H9 (cell line): ENCODE results near the gene ZC3H7B. TPM values are rescaled to one million over a fixed set of nuclear protein-coding genes. Genes with fewer than 3 reads are reported as not detected.

Source experiments
- DNase-seq: peaks from one replicate; pipeline ENCODE4 v3.0.0-alpha.2; 2017
- H2AFZ ChIP-seq: one replicate; pipeline ENCODE4 v1.6.1; 2013; ENCODE audit warnings: mild to moderate bottlenecking, low read length, control low read depth, moderate library complexity
- H2AK5ac ChIP-seq: 2 replicates; pipeline ENCODE4 v1.6.1; 2013; ENCODE audit warnings: low read length, control low read depth, mixed read lengths; ENCODE audit not compliant: insufficient read length
- H2BK120ac ChIP-seq: one replicate; pipeline ENCODE4 v1.6.1; 2013; ENCODE audit warnings: low read depth, mild to moderate bottlenecking, low read length, control low read depth, inconsistent platforms; ENCODE audit not compliant: poor library complexity, severe bottlenecking
- H2BK12ac ChIP-seq: 2 replicates; pipeline ENCODE4 v1.6.1; 2013; ENCODE audit warnings: low read length, control low read depth, mixed read lengths, low read depth; ENCODE audit not compliant: insufficient read length
- H2BK15ac ChIP-seq: 2 replicates; pipeline ENCODE4 v1.6.1; 2013; ENCODE audit warnings: low read depth, low read length, control low read depth
- H2BK20ac ChIP-seq: one replicate; pipeline ENCODE4 v1.6.1; 2013; ENCODE audit warnings: low read depth, mild to moderate bottlenecking, low read length, control low read depth, inconsistent platforms; ENCODE audit not compliant: poor library complexity, severe bottlenecking
- H2BK5ac ChIP-seq: 2 replicates; pipeline ENCODE4 v1.6.1; 2013; ENCODE audit warnings: low read length, control low read depth, mixed read lengths; ENCODE audit not compliant: insufficient read length
- H3K14ac ChIP-seq: 2 replicates; pipeline ENCODE4 v1.6.1; 2013; ENCODE audit warnings: low read length, control low read depth; ENCODE audit not compliant: insufficient read depth
- H3K18ac ChIP-seq: 2 replicates; pipeline ENCODE4 v1.6.1; 2013; ENCODE audit warnings: low read depth, mild to moderate bottlenecking, mixed read lengths, low read length, control low read depth; ENCODE audit not compliant: insufficient read length
- H3K23ac ChIP-seq: 2 replicates; pipeline ENCODE4 v1.6.1; 2013; ENCODE audit warnings: low read length, control low read depth, mixed read lengths, low read depth; ENCODE audit not compliant: insufficient read length
- H3K23me2 ChIP-seq: 2 replicates; pipeline ENCODE4 v1.6.1; 2013; ENCODE audit warnings: low read depth, mild to moderate bottlenecking, mixed read lengths, low read length, control low read depth; ENCODE audit not compliant: insufficient read length, poor library complexity, severe bottlenecking
- H3K27ac ChIP-seq: 2 replicates; pipeline ENCODE4 v1.5.1; 2013; ENCODE audit warnings: low read length, control low read depth, mixed read lengths, low read depth; ENCODE audit not compliant: insufficient read length
- H3K27me3 ChIP-seq: 2 replicates; pipeline ENCODE4 v1.6.1; 2013; ENCODE audit warnings: low read length, control low read depth, inconsistent platforms; ENCODE audit not compliant: insufficient read depth
- H3K4ac ChIP-seq: 2 replicates; pipeline ENCODE4 v1.6.1; 2013; ENCODE audit warnings: low read depth, mild to moderate bottlenecking, control low read depth, inconsistent platforms, low read length, moderate library complexity
- H3K4me1 ChIP-seq: 2 replicates; pipeline ENCODE4 v1.6.1; 2013; ENCODE audit warnings: low read length, control low read depth, inconsistent platforms; ENCODE audit not compliant: insufficient read depth
- H3K4me2 ChIP-seq: 2 replicates; pipeline ENCODE4 v1.6.1; 2013; ENCODE audit warnings: low read length, control low read depth, mixed read lengths; ENCODE audit not compliant: insufficient read length, insufficient read depth
- H3K56ac ChIP-seq: 2 replicates; pipeline ENCODE4 v1.6.1; 2013; ENCODE audit warnings: low read depth, mild to moderate bottlenecking, mixed read lengths, low read length, control low read depth; ENCODE audit not compliant: insufficient read length
- H3K79me1 ChIP-seq: 2 replicates; pipeline ENCODE4 v1.6.1; 2013; ENCODE audit warnings: low read depth, mild to moderate bottlenecking, moderate library complexity, low read length, control low read depth, inconsistent platforms; ENCODE audit not compliant: insufficient read depth, poor library complexity, severe bottlenecking
- H3K79me2 ChIP-seq: 2 replicates; pipeline ENCODE4 v1.6.1; 2013; ENCODE audit warnings: low read length, control low read depth, inconsistent platforms; ENCODE audit not compliant: insufficient read depth
- H3K9ac ChIP-seq: 2 replicates; pipeline ENCODE4 v1.6.1; 2013; ENCODE audit warnings: low read length, control low read depth, mixed read lengths; ENCODE audit not compliant: insufficient read length; ENCODE audit errors: extremely low read depth
- H3K9me3 ChIP-seq: one replicate; pipeline ENCODE4 v1.6.1; 2013; ENCODE audit warnings: low read depth, low read length, inconsistent platforms; ENCODE audit not compliant: control insufficient read depth
- H3T11ph ChIP-seq: one replicate; pipeline ENCODE4 v1.6.1; 2013; ENCODE audit warnings: mild to moderate bottlenecking, low read length, control low read depth, inconsistent platforms
- H4K20me1 ChIP-seq: one replicate; pipeline ENCODE4 v1.6.1; 2013; ENCODE audit not compliant: control insufficient read depth, insufficient read length, insufficient read depth
- H4K5ac ChIP-seq: 2 replicates; pipeline ENCODE4 v1.6.1; 2013; ENCODE audit warnings: low read depth, mild to moderate bottlenecking, mixed read lengths, low read length, control low read depth; ENCODE audit not compliant: insufficient read length
- H4K8ac ChIP-seq: replicated peaks from 2 replicates; pipeline ENCODE4 v1.6.1; 2013; ENCODE audit warnings: low read length, control low read depth, mixed read lengths, low read depth; ENCODE audit not compliant: insufficient read length
- H4K91ac ChIP-seq: 2 replicates; pipeline ENCODE4 v1.6.1; 2013; ENCODE audit warnings: low read depth, mild to moderate bottlenecking, moderate library complexity, mixed read lengths, low read length, control low read depth; ENCODE audit not compliant: insufficient read length
- H3K27ac Mint-ChIP-seq, 3 experiments: 2 replicates in 2 of 3; 3 replicates in 1 of 3; pipeline ENCODE4 v1.8.0; 2020 to 2021; ENCODE audit warnings: mixed read lengths in 3 of 3, mild to moderate bottlenecking in 1 of 3, moderate library complexity in 1 of 3
- H3K27me3 Mint-ChIP-seq: 2 replicates; pipeline ENCODE4 v1.8.0; 2021; ENCODE audit warnings: low read depth, mild to moderate bottlenecking, moderate library complexity, mixed read lengths
- H3K36me3 Mint-ChIP-seq, 3 experiments: 2 replicates in 2 of 3; 3 replicates in 1 of 3; pipeline ENCODE4 v1.8.0; 2020 to 2021; ENCODE audit warnings: low read depth in 3 of 3, mixed read lengths in 3 of 3; ENCODE audit not compliant: insufficient read depth in 1 of 3
- H3K4me1 Mint-ChIP-seq, 2 experiments: 2 replicates each; pipeline ENCODE4 v1.8.0; 2020; ENCODE audit warnings: mixed read lengths in 2 of 2
- H3K4me3 Mint-ChIP-seq, 2 experiments: 2 replicates in 1 of 2; 3 replicates in 1 of 2; pipeline ENCODE4 v1.8.0; 2020 to 2021; ENCODE audit warnings: mild to moderate bottlenecking in 2 of 2, mixed read lengths in 2 of 2, moderate library complexity in 1 of 2
- H3K9me3 Mint-ChIP-seq, 2 experiments: 2 replicates in 1 of 2; 3 replicates in 1 of 2; pipeline ENCODE4 v1.8.0; 2020; ENCODE audit warnings: mild to moderate bottlenecking in 2 of 2, mixed read lengths in 2 of 2, moderate library complexity in 1 of 2
- WGBS: extraction: QIAGEN DNeasy Blood & Tissue Kit; methylation state at CpG from one replicate; pipeline ENCODE4 v1.1.7; 2013; ENCODE audit warnings: missing lambda C conversion rate, low lambda C conversion rate, mixed read lengths; ENCODE audit not compliant: insufficient read length; ENCODE audit errors: extremely low coverage; 5-methylcytosine and 5-hydroxymethylcytosine counted together
- total RNA-seq: library from RNA; stranded (reverse); gene quantifications from 2 replicates; pipeline ENCODE4 v1.2.1, GENCODE V29; 2021
- TF ChIP-seq, protein P1 (sequence below): fragments of 200-600 bp; sonication (generic); conservative IDR thresholded peaks from 3 replicates; pipeline ENCODE4 v1.8.0; 2021; ENCODE audit warnings: antibody characterized with exemption, mild to moderate bottlenecking

The ZC3H7B gene
- total RNA-seq, 1 experiment from 2014 or later, result 69.3 TPM

DNA sequence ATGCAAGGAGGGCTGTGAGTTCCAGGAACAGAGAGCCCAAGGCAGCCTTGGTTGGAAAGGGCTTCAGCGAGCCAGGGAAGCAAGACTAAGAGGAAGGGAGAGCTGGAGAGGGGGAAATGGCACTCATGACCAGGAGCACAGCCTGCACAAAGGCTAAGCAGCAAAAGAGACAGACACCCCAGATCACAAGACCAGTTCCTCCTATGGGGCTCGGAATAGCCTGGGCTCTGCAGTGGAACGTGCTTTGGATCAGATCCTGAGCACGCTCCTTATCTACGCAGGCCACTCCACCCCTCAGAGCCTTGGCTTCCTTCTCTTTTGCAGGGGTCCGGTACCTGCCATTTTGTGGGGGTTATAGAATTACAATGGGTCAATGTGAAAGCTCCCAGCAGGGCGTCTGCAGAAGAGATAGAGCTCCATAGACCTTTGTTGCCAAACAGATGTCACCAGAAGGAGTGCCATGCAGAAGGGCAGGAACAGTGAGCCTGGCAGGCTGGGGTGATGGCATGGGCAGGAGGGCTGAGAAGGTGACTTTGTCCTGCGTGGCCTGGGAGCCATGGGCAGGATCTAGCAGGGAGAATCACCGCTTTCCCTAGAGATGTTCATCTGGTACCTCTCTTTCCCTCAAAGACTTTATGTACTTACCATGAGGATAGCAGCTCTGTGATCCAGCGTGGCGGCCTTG, 33.8 kb downstream of the ZC3H7B start:
- no peak overlapping the region for H4K8ac ChIP-seq
- no peaks in the 10 kb centered on the region for H3K23me2 ChIP-seq
- no peak overlapping the region for H2AK5ac ChIP-seq
- no peaks in the 10 kb centered on the region for H3K9me3 ChIP-seq
- H3K4me2 ChIP-seq, result no peak overlapping the region
- peaks cover 10 to 52% (median 48%) of the 10 kb centered on the region in 3 experiments; a peak in 6 of 7 replicates for H3K36me3 Mint-ChIP-seq
- H3T11ph ChIP-seq, result no peak overlapping the region
- no peak overlapping the region for H3K23ac ChIP-seq
- no peaks in the 10 kb centered on the region for H3K27me3 Mint-ChIP-seq
- no peak overlapping the region for H2BK20ac ChIP-seq
- no peak overlapping the region for H3K9ac ChIP-seq
- H2BK15ac ChIP-seq, result no peak overlapping the region
- H3K18ac ChIP-seq, result no peak overlapping the region
- H2BK5ac ChIP-seq, result no peak overlapping the region
- no peak overlapping the region for H4K5ac ChIP-seq
- H2AFZ ChIP-seq, result no peak overlapping the region
- no peaks in the 10 kb centered on the region for H3K9me3 Mint-ChIP-seq
- H3K27ac ChIP-seq, result no peak overlapping the region
- no peak overlapping the region for H2BK12ac ChIP-seq
- DNase-seq, result no peak
- H3K4me1 Mint-ChIP-seq, result peaks cover 7 to 11% of the 10 kb centered on the region in 2 experiments
- H3K4me3 Mint-ChIP-seq, result no peak overlapping the region
- no peak overlapping the region for H3K4ac ChIP-seq
- TF ChIP-seq, protein P1, sequence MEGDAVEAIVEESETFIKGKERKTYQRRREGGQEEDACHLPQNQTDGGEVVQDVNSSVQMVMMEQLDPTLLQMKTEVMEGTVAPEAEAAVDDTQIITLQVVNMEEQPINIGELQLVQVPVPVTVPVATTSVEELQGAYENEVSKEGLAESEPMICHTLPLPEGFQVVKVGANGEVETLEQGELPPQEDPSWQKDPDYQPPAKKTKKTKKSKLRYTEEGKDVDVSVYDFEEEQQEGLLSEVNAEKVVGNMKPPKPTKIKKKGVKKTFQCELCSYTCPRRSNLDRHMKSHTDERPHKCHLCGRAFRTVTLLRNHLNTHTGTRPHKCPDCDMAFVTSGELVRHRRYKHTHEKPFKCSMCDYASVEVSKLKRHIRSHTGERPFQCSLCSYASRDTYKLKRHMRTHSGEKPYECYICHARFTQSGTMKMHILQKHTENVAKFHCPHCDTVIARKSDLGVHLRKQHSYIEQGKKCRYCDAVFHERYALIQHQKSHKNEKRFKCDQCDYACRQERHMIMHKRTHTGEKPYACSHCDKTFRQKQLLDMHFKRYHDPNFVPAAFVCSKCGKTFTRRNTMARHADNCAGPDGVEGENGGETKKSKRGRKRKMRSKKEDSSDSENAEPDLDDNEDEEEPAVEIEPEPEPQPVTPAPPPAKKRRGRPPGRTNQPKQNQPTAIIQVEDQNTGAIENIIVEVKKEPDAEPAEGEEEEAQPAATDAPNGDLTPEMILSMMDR, result no peak
- no peak overlapping the region for H4K91ac ChIP-seq
- no peaks in the 10 kb centered on the region for H3K4me1 ChIP-seq
- no peaks in the 10 kb centered on the region for H4K20me1 ChIP-seq
- no peak overlapping the region for H2BK120ac ChIP-seq
- H3K27ac Mint-ChIP-seq, result peak overlapping the region; percentile 41 to 77 (median 56); a peak in 5 of 7 replicates
- no peaks in the 10 kb centered on the region for H3K27me3 ChIP-seq
- no peaks in the 10 kb centered on the region for H3K79me1 ChIP-seq
- no peak overlapping the region for H3K56ac ChIP-seq
- no CpG with 5 or more reads among the region's 11 CpGs for WGBS
- no peak overlapping the region for H3K14ac ChIP-seq
- H3K79me2 ChIP-seq, result no peaks in the 10 kb centered on the region
